Stimulated activated CD8-positive, alpha-beta memory T cell treated with anti-CD3 and anti-CD28 coated beads, Interleukin-12 subunit alpha, Interleukin-12 subunit beta, amount 100 ng/mL, for 4 hours (primary cell): ENCODE results near the gene CEP128.

Source experiments
- DNase-seq: peaks from one replicate; pipeline ENCODE4 v3.0.0-alpha.2; 2020; ENCODE audit warnings: low read depth

Gene CEP128

DNA sequence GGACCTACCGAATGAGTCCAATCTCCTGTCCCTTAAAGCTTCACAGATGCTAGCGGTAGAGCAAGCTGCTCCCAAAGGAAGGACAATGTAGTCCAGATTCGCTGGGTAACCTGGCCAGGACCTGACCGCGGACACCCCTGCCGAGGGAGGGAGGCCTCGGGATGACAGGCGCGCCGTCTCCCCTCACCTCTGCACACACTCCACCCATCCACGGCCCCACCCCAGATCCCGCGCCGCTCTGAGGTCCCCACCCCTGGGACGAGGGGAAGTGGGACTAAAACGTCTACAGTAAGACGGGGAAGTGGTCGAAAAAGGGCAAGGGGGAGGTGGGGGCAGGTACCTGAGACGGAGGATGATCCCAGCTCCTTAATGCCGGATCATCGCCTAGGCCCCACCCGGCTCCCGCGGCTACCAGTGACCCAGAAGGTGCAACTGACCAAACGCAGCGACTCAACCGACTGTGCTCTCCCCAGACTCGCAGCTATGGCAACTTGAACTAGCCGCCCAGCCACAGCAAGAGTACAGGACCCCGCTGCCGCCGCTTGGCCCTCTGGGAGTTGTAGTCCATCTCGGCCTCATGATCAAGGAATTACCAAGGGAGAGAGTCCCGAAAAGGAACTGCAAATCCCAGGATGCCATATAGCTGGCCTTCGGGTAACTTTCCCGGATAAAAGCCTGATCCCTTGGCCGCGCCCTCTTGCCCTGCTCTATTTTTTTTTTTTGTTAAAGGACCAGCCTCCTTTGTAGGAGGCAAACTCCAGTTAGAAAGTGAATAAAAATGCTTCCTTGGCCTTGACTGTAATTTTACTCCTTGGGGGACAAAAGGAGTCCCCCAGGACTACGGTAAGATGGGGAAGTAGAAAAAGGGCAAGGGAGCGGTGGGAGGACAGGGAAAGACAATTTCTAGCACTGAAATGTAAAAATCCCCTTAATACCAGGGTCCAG, at the start of gene CEP128:
TSS of gene CEP128 (minus strand) at position 498 of the 945 bp plus-strand sequence.
- peak; percentile 68 for DNase-seq

DNA sequence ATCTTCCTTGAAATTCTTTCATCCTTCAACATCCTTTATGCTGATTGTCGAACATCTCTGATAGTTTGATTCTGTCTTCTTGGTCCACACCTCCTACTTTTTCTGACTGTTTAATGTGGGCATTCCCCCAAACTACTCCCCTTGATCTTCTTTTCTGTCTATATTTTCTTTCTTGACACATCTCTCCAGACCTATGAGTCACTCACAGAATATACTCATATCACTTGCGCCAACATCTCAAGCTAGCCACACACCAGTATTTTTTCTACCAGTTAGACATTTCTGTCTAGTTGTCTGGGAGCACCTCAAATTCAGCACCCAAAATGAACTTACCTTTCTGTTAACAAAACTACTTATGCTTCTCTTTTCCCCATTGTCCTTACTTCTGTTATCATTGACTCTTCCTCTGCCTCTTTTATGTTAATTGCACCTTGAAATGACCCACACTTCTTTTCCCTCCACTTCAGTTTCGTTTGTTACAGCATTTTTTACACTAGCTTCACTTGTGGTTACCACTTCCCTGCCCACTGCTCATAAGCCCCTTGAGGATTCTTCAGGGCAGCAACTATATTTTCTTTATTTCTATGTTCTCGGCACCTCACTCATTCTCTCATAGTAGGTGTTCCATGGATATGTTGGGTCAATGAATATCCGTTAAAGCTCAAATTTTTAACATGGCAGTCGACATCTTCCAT, 47.3 kb upstream of the CEP128 start:
- no peak for DNase-seq

DNA sequence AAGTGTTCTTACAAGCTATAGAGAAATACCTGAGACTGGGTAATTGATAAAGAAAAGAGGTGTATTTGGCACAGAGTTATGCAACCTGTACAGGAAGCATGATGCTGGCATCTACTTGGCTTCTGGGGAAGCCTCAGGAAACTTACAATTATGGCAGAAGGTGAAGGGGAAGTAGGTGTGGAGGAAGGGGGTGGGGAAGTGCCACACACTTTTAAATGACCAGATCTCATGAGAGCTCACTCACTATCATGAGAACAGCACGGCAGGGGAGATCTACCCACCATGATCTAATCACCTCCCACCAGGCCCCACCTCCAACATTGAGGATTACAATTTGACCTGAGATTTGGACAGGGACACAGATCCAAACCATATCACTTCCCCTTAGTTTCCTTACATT, 46.7 kb upstream of the CEP128 start:
- no peak for DNase-seq

DNA sequence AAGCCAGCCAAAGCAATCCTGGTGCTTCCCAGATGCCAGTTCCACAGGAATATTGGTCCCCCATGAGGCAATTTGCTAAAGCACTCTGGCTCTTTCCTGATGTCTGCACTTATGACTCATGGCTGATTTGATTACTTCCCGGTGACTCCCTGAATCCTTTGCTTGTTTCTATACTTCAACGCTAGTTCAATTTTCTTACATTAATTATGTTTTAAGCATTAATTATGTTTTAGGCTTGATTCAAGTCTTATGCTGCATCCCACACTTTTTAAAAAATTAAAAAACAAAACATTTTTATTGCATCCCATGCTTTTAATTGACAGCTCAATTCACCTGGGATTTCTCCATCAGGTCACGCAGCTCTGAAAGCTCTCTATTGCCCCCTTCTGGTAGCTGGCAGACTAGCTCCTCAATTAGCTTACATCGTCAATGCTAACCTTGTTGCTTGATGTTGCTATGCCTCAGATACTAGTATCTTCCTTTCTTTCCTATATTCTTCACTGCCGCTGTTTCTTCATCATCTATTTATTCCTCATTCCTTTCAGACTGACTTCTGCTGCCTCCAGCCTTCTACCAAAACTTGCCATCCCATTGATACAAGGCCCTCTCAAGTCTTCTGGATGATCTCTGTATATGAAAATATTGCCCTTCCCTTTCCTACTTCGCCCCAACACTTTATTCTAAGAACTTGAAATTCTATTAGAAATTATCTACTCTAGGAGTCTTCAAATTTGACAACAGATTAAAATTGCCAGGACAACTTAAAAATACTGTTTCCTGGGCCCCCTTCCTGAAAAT, 45.9 kb upstream of the CEP128 start:
- peak; percentile 10 for DNase-seq

DNA sequence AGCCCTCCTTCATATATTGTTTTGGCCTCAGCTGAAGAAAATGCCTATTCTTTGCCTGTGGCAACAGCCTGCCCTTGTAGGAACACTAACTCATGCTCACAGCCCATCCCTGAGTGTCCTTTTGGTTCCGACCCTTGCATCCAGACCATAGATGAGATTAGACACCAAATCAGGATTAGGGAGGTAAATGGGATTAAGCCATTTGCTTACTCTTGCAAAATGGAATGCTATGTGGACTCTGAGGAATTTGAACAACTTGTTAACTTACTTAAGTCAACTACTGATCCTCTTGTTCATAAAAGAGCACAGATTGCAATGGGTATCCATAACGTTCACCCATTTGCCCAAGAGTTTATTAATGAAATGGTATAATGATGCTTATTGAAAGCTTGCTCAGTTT, 41.2 kb upstream of the CEP128 start:
- DNase-seq, result no peak

DNA sequence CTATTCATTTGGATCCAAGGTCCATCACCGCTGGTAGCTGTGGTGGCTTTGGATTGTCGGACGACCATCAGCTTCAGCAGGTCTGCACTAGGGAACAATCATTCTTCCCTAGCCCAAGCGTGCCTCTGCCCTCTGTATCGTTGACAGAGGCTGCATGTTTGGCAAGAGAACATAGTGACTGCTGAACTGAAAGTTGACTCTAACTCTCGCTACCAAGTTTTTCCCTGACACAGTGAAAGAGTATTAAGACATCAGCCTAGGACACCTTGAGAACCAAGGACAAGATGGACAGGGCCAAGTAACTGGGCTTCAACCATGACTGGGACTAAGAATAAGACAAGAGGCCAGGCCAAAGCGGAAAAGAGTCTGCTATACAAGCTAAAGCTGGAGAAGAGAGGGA, 40.1 kb upstream of the CEP128 start:
- no peak for DNase-seq

DNA sequence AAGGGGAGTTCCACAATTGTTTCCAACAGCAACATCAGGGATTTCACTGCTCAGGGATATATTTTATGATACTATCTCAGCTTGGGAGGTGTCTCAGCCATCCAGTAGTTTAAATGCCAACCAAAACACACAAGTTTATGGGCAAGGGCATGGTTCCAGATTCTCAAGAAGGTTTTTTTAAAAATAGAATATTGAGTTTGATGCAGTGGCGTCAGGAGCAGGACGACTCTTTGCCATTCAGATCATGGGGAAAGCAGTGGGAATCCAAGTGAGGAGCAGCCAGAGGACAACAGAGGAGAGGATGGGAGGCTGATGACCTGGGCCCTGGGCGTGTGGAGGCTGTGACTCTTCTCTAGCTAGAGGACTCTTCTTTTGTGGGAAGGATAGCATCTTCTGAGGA, 39.6 kb upstream of the CEP128 start:
- DNase-seq, result no peak

DNA sequence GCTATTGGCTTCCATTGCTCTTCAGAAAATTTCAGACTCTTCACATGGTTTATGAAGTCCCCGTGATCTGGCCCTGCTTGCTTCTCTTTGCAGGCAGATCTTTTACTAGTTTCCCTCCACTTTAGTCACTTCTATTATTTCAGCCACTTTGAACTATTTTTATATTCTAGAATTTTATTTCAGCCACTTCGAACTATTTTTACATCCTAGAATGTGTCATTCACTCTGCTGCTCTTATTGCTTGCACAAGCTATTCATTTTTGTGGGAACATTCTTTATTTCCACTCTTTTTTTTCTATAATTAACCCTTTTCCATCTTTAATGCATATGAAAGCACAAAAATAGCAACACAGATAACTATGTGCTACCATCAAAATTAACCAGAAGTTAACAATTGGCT, 38.4 kb upstream of the CEP128 start:
- no peak for DNase-seq

DNA sequence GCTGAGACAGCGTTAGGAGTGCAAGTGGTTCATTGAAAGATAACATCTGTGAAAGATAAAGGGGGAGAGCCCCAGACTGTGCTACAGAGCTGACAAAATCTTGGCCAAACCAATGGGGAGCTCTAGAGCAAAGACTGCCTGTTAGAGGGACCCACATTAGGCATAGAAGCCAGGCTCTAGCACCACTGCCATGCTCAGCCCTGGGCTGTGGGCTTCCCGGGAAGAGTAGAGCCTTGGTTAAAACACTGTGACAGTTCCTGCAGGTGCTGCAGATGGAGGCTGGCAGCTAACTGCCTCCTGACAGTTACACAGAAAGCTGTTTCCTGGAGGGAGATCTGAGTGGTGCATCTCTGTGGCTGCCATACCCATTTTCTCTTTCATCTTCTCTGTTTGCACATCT, 36.9 kb upstream of the CEP128 start:
- DNase-seq, result no peak

DNA sequence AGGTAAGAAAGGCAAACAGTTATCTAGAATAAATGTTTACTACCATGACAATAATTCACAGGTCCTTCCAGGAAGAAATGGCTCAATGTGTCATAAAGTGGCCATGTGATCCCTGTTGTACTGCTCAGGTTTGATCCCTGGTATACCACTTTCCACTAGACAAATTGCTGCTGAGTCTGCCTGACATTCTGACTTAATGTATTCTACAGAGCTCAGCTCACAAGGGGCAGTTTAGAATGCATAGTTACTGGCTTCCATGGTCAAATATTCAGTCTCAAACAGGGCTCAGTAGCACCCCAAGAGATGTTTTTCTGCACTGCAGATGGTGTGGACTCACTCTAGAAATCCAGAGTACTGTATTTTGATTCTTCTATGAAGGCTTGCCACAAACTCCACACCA, 35.7 kb upstream of the CEP128 start:
- DNase-seq, result no peak

DNA sequence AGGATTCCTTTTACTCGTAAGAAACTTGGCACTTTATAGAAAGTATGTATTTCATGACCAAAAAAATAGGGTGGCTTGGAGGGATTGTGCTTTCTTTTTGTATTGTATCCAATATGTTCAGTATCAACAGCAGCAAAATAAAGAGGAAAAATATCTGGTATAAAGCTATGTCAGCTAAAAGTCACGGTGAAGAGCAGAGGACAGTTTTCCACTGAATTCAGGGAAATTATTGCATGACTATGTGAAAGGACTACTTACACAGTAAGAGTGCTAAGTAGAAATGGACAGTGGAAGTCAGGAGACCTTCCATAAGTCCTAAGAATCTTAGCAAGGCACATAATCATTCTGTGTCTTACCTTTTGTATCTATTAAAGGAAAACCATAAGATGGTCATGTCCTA, 33.1 kb upstream of the CEP128 start:
- DNase-seq, result no peak

DNA sequence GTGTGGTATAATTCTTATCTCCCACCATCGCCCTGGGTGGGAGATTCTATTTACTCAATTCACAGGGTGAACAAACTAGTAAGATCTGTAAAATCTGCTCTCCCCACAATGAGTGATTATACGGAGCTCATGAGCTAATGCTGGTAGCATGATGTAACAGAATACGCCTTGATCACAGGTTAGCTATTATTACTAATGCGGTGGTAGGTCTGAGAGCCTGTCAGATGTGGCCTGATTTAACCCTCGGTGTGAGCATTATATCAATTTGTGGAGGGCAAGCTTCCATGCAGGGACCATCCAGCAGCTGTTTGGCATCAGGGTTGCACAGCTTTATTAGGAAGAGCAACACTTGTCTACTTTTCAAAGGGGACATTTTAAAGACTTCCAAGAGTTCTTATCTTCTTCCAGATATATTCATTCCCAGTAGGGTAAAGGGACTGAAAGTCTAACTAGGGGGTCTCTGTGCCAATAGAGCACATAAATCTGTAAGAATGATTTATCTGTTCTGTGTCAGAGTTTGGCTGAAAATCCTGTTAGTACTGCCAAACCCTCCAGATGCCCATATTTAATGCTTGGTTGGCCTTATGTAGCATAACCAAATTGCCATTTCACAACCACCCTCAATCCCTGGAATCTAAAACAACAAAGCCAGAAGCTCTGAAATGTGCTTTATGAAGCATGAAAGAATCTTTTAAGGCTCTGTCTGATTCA, 32.5 kb upstream of the CEP128 start:
- no peak for DNase-seq

DNA sequence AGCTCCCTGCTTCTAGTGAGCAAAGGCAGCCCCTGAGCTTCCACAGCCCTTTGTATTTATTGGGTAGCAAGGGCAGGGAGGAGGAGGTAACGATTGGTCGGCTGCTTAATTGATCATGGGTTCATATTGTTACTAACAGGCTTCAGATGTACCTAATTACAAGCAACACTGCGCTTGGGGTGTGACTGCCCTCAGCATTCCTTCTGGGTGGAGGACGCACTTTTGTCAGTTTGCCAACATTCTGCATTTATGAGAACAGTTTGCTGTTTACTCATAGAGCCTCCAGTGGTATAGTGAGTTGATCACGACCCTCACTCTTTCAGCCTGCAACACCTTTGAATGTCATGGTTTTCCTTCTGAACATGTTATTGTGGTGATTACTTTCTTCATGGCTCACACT, 23.5 kb upstream of the CEP128 start:
- no peak for DNase-seq

DNA sequence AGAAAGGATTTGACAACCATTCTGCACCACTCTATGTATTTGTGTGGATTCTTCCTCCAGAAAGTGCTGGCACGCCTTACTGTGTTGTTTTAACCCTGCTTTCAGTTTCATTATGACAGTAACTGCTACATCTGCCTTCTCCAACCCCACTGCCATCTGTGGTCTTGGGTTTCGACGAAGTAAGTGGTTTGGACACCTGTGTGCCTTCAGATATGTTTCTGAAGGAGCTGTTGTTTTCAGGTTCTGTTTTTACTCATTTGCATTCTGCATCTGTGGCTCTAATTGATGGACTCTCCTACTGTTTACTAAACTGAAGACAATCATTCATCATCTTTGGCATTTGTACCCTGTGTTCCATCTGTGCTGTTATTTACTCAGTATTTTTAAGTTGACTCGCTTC, 18.0 kb upstream of the CEP128 start:
- no peak for DNase-seq

DNA sequence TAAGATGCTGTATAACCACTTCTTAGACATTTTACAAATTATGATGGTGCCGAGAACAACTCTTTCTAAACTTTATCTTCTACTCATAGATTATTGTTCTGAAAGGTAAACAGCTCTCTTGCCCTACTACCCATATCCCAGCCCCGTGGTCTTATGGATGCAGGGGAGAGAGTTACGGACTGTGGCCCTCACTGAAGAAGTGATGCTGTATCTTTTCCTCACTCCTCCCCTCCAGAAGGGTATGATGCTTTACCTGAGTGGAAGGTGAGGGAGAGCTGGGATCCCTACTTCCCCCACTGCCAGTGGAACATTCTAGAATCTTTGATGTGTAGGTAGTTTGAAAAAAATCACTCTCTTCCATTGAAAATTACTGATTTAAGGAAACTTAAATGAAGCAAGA, 17.4 kb upstream of the CEP128 start:
- no peak for DNase-seq

DNA sequence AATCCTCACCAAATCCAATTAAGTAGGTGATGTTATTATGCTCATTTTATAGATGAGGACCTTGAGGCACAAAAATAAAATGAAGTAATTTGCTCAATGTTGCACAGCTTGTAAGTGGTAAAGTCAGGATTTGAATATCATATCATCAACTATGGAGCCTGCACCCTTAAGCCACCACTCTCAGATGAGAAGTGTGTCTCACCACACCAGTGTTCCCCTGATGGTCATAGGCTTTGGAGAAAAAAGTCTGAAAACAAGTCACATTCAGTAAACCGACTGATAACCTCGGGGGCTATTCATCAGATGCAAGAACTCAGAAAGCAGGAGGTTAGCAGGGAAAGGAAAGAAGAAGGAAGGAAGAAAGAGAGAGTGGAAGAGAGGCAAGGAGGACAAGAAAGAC, 16.7 kb upstream of the CEP128 start:
- DNase-seq, result no peak

DNA sequence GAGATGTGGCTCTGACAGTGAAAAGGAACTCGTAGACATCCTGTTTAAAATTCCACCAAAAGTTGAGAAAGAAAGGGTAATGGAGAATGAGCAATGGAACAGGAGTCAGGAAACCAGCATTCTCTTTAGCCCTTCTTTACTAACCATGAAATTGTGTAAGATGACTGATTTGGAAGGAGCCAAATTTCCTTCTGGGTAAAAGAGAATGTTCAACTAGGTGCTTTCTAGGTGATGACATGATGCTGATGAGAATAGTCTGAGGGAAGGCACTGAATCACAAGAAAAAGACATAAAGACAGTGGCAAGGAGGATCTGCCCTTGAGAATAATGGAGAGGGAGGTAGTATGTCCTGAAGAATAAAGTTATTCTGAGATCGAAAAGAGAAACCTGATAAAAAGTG, 16.1 kb upstream of the CEP128 start:
- DNase-seq, result no peak

DNA sequence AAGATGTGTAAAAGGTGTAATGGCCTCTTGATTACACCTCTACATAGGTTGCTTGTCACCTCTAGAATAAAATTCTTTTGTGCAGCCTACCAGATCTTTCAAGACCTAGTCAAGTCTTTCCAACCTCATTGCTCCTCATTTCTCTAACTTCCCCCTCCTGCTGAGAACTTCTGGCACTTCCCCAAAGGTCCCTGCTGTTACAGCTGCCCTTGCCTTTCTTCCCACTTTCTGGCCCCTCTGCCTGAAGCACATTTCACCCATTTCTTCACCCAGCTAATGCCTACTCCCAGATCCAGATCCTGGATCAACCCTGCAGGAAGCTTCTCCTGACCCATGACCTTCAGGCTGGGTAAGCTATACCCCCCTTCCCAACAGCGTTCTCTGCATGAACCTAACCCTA, 15.4 kb upstream of the CEP128 start:
- no peak for DNase-seq

DNA sequence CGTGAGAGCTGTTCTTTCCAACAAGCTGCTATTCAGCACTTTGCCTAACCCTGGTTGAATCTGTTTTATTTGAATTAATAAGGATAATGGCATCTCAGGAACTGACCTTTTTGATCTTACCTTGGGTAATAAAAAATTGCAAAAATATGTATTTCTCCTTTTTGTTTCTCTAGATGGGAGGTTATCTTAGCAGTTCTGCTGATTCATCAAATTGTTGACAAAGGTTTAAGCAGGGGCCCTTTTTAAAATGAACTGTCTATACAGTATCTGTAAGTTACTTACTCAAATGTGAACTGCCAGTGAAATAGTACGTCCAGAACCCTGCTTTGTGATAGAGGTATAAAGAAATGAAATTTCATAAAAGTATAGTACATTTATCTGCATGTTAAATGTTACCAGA, 14.6 kb upstream of the CEP128 start:
- DNase-seq, result no peak

DNA sequence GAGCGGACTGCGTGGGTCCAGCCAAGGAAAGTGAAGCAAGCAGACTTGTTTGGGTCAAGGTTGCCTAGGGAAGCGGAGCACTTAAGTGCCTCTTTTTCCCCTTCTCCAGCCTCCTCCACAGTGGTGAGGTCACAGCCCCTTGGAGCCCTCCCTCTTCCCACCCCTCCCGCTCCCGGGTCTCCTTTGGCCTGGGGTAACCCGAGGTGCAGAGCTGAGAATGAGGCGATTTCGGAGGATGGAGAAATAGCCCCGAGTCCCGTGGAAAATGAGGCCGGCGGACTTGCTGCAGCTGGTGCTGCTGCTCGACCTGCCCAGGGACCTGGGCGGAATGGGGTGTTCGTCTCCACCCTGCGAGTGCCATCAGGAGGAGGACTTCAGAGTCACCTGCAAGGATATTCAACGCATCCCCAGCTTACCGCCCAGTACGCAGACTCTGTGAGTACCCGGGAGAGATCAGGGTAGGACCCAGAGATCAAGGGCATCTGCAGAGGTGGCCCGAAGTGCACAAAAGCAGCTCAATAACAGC, 13.9 kb upstream of the CEP128 start, which contains the start of gene TSHR:
TSS of gene TSHR (plus strand) at position 206 of the 526 bp plus-strand sequence. CDS start at position 266, 60 bp downstream.
- no peak for DNase-seq

DNA sequence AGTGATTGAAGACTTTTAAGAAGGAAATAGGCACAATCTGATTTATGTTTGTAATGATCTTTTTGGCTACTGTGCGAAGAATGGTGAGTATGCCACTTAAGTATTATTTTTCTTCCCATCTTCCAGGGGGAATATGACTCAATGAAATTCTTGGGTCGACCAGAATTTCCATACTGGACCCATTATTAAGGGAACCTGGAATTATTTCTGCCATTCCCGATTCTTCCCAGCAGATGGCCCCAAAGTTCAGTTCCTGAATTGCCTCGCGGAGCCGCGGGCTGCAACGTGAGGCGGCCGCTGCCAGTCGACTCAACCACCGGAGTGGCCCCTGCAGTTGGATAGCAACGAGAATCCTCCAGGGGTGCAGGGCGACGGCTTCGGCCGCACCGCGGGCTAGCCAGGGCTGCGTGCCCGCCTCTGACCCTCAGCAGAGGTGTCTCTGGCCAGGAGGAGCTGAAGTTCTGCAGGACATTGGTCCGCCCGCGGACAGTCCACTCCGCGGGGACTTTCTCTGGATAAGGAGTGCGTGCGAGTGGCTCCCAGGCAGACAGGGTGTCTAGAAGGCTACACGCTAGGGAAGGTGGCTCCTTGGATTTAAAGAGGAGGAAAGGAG, 13.3 kb upstream of the CEP128 start:
- DNase-seq, result peak; percentile 41
